GM19438 (cell line): Measurements from ENCODE around the gene PRKAG3.
"Not testable (repeated sequence)": the region's sequence is repeated elsewhere in the genome, so short reads cannot be mapped to it uniquely, and the experiment has no call there.

Experiments
- ATAC-seq: cut with Tn5 transposase; IDR thresholded peaks from one replicate; pipeline ENCODE4 v1.9.1; 2021; ENCODE audit warnings: low read depth; ENCODE audit not compliant: unreplicated experiment

PRKAG3 gene

GRCh38 chr2:218788529-218789255 lies 42.9 kb downstream of the PRKAG3 start:
- ATAC-seq = no peak

- ATAC-seq = no peak
These were observed 45.5 kb downstream of the PRKAG3 start for GRCh38 chr2:218786133-218786532.

DNA sequence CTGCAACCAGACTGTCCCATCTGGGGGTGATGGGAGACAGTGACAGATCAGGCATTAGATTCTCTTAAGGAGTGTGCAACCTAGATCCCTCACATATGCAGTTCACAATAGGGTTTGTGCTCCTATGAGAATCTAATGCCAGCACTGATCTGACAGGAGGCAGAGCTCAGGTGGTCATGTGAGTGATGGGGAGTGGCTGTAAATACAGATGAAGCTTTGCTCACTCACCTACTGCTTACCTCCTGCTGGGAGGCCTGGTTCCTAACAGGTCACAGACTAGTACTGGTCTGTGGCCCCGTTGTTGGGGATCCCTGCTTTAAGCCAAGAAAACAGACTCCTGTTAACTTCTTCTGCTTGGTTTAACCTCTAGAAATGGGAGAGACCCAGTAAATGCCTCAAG lies 46.5 kb downstream of the PRKAG3 start:
- ATAC-seq = no peak

- ATAC-seq = no peak
These were observed 47.9 kb downstream of the PRKAG3 start for GRCh38 chr2:218783688-218784087.

DNA sequence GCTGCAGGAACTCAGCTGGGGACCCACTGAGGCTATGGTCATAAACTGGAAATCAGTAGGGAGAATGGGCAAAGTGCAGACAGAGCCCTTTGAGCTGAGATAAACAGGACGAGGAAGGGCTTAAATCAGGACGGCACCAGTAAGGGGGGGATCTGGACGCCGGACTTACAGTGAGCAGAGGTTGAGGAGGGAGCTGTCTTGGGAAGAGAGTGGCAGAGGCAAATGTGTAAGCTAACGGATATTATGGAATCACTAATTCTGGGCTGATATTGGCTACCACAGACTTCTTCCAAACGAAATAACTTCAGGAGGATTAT lies 49.1 kb downstream of the PRKAG3 start:
- ATAC-seq = no peak

DNA sequence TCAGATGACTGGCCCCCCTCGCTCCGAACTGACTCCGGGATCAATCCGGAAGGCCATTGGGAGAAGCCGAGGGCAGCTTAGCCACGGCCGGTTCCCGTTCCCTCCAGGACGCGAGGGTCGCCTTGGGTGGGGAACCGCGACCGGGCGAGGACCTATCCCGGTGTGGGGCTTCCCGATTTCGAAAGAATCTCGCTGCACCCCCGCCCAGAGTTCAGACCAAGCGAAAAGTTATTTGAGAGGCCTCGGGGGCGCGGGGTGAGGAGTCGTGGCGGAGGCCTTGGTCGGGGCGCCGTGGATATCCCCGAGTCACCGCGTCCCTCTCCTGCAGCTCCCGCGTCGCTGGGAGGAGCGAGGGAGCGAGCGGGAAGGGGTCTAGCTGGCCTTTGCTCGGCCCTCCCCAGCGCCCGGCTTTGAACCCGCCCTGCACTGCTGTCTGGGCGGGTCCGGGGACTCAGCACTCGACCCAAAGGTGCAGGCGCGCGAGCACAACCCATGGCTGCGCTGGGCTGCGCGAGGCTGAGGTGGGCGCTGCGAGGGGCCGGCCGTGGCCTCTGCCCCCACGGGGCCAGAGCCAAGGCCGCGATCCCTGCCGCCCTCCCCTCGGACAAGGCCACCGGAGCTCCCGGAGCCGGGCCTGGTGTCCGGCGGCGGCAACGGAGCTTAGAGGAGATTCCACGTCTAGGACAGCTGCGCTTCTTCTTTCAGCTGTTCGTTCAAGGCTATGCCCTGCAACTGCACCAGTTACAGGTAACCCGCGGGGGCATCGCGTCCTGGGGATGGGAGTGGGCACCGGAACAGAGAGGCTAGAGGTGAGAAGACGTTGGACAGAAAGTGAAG lies 49.7 kb downstream of the PRKAG3 start, which contains the start of gene CYP27A1:
CYP27A1 (plus strand) TSS at position 457 of the 837 bp plus-strand sequence; CDS start at position 493, 36 bp downstream.
- no peak for ATAC-seq

- ATAC-seq = no peak
These were observed 50.5 kb downstream of the PRKAG3 start for GRCh38 chr2:218780851-218781690.

DNA sequence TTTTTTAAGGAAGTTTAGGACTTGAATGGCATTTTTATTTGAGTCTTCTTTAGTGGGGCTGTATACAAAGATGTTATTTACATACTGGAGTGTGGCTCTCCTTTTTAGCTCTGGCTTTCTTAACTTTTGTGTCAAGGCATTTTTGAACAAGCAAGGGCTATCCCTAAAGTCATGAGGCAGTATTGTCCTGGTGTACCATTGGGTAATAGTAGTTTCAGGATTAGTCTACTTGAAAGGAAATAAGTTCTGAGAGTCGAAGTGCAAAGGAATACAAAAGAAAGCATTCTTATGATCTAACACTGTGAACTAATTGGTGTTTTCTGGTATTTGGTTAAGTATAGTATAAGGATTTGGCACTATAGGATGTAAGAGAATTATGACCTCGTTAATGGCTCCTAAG lies 51.6 kb downstream of the PRKAG3 start:
- no peak for ATAC-seq

GRCh38 chr2:218777276-218777990 lies 54.2 kb downstream of the PRKAG3 start:
- ATAC-seq = no peak

GRCh38 chr2:218776488-218776887 lies 55.1 kb downstream of the PRKAG3 start:
- ATAC-seq = no peak

- ATAC-seq = no peak
These were observed 57.7 kb downstream of the PRKAG3 start for GRCh38 chr2:218773881-218774280.

GRCh38 chr2:218772759-218773158 lies 58.8 kb downstream of the PRKAG3 start:
- ATAC-seq = not testable (repeated sequence)
